ENCODE measurements around the gene CD55. TPM values are rescaled to one million over a fixed set of nuclear protein-coding genes. Genes with fewer than 3 reads are reported as not detected.

CD55 gene
- total RNA-seq, 1 donor from 2014 or later, result 35.4 TPM

- Histone ChIP-seq H3K4me3 (ENCODE audit: low read depth, low read length) (no peak overlapping the region), H3K27me3 (ENCODE audit: control insufficient read depth, insufficient read depth, low read length) (no peaks in the 10 kb centered on the region), H3K36me3 (ENCODE audit: control insufficient read depth, insufficient read depth, low read length) (no peaks in the 10 kb centered on the region)
- peak; percentile 41 for DNase-seq (ENCODE audit: low read depth)
- TF ChIP-seq, protein P1, sequence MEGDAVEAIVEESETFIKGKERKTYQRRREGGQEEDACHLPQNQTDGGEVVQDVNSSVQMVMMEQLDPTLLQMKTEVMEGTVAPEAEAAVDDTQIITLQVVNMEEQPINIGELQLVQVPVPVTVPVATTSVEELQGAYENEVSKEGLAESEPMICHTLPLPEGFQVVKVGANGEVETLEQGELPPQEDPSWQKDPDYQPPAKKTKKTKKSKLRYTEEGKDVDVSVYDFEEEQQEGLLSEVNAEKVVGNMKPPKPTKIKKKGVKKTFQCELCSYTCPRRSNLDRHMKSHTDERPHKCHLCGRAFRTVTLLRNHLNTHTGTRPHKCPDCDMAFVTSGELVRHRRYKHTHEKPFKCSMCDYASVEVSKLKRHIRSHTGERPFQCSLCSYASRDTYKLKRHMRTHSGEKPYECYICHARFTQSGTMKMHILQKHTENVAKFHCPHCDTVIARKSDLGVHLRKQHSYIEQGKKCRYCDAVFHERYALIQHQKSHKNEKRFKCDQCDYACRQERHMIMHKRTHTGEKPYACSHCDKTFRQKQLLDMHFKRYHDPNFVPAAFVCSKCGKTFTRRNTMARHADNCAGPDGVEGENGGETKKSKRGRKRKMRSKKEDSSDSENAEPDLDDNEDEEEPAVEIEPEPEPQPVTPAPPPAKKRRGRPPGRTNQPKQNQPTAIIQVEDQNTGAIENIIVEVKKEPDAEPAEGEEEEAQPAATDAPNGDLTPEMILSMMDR (IDR thresholded peaks at IDR 0.05; ENCODE audit: insufficient read depth, low read length, poor library complexity, severe bottlenecking), result no peak
These were observed 39.4 kb upstream of the CD55 start for GRCh38 chr1:207282058-207282457.

DNA sequence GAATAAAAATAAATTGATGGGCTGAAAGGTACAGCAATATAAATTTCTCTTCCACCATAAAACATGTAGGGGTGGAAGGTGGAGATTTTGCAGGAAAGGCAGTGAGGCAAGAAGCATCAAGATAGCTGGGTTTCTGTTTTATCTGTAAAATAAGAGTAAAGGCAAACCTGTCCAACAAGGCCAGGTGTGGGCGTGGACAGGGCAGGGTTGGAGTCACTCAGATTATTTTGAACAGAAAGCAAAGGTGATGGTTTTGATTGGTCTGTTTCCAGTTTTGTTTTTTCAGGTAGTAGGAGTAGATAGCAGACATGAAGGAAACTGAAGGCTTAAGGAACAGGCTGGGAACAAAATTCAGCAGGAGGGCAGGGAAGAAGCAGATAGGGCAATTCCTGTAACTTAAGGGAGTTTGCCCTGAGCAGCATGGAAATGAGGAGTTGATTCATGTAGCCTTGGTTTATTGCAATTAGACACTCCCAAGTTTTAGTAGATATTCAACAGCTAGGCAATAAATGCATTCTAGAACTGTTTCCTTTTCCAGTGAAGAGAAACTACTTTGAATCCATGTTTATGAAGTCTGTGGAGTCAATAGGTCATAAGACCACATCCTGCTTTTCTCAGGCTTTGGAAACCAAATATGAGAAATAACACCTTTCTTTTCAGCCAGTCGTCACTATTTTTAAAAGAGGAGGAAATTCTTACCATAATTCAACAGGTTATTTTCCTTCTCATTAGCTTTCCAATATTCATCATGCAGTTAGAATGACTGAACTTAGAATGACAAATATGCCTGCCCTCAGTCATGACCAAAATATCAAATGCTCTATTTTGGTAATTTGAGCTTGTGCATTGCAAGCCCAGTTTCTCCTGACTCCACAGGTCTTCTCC lies 38.7 kb upstream of the CD55 start:
- TF ChIP-seq, protein P1 (IDR thresholded peaks at IDR 0.05; ENCODE audit: insufficient read depth, low read length, poor library complexity, severe bottlenecking), result no peak
- no peak overlapping the region for H3K4me3 ChIP-seq (ENCODE audit: low read depth, low read length)
- H3K27me3 ChIP-seq (ENCODE audit: control insufficient read depth, insufficient read depth, low read length), result no peaks in the 10 kb centered on the region
- no peaks in the 10 kb centered on the region for H3K36me3 ChIP-seq (ENCODE audit: control insufficient read depth, insufficient read depth, low read length)
- no peak for DNase-seq (ENCODE audit: low read depth)

GRCh38 chr1:207283421-207283820 lies 38.1 kb upstream of the CD55 start:
- Histone ChIP-seq H3K27me3 (ENCODE audit: control insufficient read depth, insufficient read depth, low read length) (no peaks in the 10 kb centered on the region), H3K36me3 (ENCODE audit: control insufficient read depth, insufficient read depth, low read length) (no peaks in the 10 kb centered on the region), H3K4me3 (ENCODE audit: low read depth, low read length) (no peak overlapping the region)
- TF ChIP-seq, protein P1 (IDR thresholded peaks at IDR 0.05; ENCODE audit: insufficient read depth, low read length, poor library complexity, severe bottlenecking), result no peak
- no peak for DNase-seq (ENCODE audit: low read depth)

GRCh38 chr1:207284209-207284897 lies 37.1 kb upstream of the CD55 start:
- Histone ChIP-seq H3K27me3 (ENCODE audit: control insufficient read depth, insufficient read depth, low read length) (no peaks in the 10 kb centered on the region), H3K4me3 (ENCODE audit: low read depth, low read length) (no peak overlapping the region), H3K36me3 (ENCODE audit: control insufficient read depth, insufficient read depth, low read length) (no peaks in the 10 kb centered on the region)
- TF ChIP-seq, protein P1 (IDR thresholded peaks at IDR 0.05; ENCODE audit: insufficient read depth, low read length, poor library complexity, severe bottlenecking), result no peak
- no peak for DNase-seq (ENCODE audit: low read depth)

GRCh38 chr1:207286786-207287468 lies 34.6 kb upstream of the CD55 start:
- H3K27me3 ChIP-seq (ENCODE audit: control insufficient read depth, insufficient read depth, low read length), result no peaks in the 10 kb centered on the region
- DNase-seq (ENCODE audit: low read depth), result no peak
- no peaks in the 10 kb centered on the region for H3K36me3 ChIP-seq (ENCODE audit: control insufficient read depth, insufficient read depth, low read length)
- no peak overlapping the region for H3K4me3 ChIP-seq (ENCODE audit: low read depth, low read length)
- TF ChIP-seq, protein P1 (IDR thresholded peaks at IDR 0.05; ENCODE audit: insufficient read depth, low read length, poor library complexity, severe bottlenecking), result no peak
